T47D (cell line): ENCODE results near the gene CATSPERZ.
A peak's percentile ranks its signal among the peaks of the same experiment; 100 is the strongest.

ENCODE experiments used
- DNase-seq, 2 experiments: peaks; one replicate each; pipeline versions ENCODE4 v3.0.0 to v3.0.0-alpha.2; 2011 to 2012; ENCODE audit warnings: low read depth in 1 of 2, low spot score in 1 of 2
- JUND ChIP-seq: IDR thresholded peaks from 2 replicates; pipeline ENCODE4 v1.6.1; 2012; ENCODE audit warnings: low read depth
- in situ Hi-C: cut with HindIII; loops from 2 replicates; pipeline ENCODE4 v1.10.0; 2016; ENCODE audit warnings: low sequenced_read_pairs, low pct_unique_long_range_greater_than_20kb

CATSPERZ gene

DNA sequence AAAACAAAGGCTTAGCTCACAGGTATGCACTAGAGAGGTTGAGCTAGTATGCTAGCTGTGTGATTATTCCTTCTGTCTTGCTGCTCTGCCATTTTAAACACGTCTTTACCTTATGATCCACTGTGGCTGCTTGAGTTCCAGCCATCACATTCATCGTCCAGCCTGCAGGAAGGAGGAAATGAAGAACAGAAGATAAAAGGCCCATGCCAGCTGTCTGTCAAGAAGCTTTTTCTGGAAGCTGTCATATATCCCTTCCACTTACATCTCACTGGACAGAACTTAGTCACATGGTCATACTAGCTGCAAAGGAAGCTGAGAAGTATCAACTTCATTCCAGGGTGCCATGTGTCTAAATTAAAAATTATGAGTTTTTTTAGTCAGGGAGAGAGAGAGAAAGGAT, 27.2 kb downstream of the CATSPERZ start:
- in situ Hi-C loops = no loop called here
- TF ChIP-seq JUND = no peak
- no peak for DNase-seq

- in situ Hi-C loops = no loop called here
- no peak for DNase-seq
- no peak for TF ChIP-seq JUND
These were observed 27.8 kb downstream of the CATSPERZ start for GRCh38 chr11:64327993-64328392.

GRCh38 chr11:64330888-64331287, 30.7 kb downstream of the CATSPERZ start:
- in situ Hi-C loops = no loop called here
- no peak for TF ChIP-seq JUND
- no peak for DNase-seq

- in situ Hi-C loops = no loop called here
- TF ChIP-seq JUND = no peak
- DNase-seq = peak; percentile 60 to 89
These were observed 31.6 kb downstream of the CATSPERZ start for GRCh38 chr11:64331569-64332371.

GRCh38 chr11:64333556-64333955, 33.4 kb downstream of the CATSPERZ start:
- in situ Hi-C loops = no loop called here

GRCh38 chr11:64334764-64335735, 34.9 kb downstream of the CATSPERZ start:
- TF ChIP-seq JUND = no peak
- DNase-seq = no peak
- in situ Hi-C loops = no loop called here

More at GRCh38 chr11:64333556-64333955, 33.4 kb downstream of the CATSPERZ start:
- TF ChIP-seq JUND = no peak
- DNase-seq = no peak

GRCh38 chr11:64337538-64338249, 37.5 kb downstream of the CATSPERZ start:
- in situ Hi-C loops = no loop called here

GRCh38 chr11:64338716-64339115, 38.6 kb downstream of the CATSPERZ start:
- DNase-seq = no peak
- no peak for TF ChIP-seq JUND
- in situ Hi-C loops = no loop called here

More at GRCh38 chr11:64337538-64338249, 37.5 kb downstream of the CATSPERZ start:
- TF ChIP-seq JUND = no peak
- DNase-seq = no peak

DNA sequence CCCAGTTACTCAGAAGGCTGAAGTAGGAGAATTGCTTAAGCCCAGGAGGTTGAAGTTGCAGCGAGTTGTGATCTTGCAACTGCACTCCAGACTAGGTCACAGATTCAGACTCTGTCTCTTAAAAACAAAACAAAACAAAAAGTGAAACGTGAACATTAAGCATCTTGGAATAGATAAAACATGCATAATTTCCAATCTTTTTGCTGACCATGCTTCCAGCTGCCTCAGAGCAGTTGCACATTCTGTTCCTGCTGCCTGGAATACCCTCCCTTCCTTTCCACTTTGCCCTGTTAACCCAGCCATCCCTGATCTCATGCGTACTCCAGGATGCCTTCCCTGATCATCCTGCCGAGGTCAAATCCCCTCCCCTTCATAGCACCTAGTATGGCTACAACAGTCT, 39.1 kb downstream of the CATSPERZ start:
- DNase-seq = no peak
- TF ChIP-seq JUND = no peak
- in situ Hi-C loops = no loop called here

GRCh38 chr11:64339754-64340408, 39.7 kb downstream of the CATSPERZ start, which contains the start of gene CCDC88B:
Gene CCDC88B, plus strand, starts transcription at chr11:64340204. Its CDS starts 63 bp downstream, at chr11:64340267.
- TF ChIP-seq JUND = no peak
- no peak for DNase-seq
- in situ Hi-C loops = no loop called here

- no peak for TF ChIP-seq JUND
- DNase-seq = no peak
- in situ Hi-C loops = no loop called here
These were observed 40.6 kb downstream of the CATSPERZ start for GRCh38 chr11:64340671-64341335.
